ENCODE results near the gene KLK10.

The KLK10 gene

GRCh38 chr19:51043497-51043896, 24.0 kb upstream of the KLK10 start:
- Histone ChIP-seq H4K20me1 (ENCODE audit: insufficient read depth, low read length) (no peaks in the 10 kb centered on the region), H3K4me2 (ENCODE audit: low read length) (no peak overlapping the region), H3K79me2 (ENCODE audit: low read length) (no peaks in the 10 kb centered on the region), H3K9ac (ENCODE audit: low read length) (no peak overlapping the region), H3K4me1 (ENCODE audit: low read length) (no peaks in the 10 kb centered on the region), H3K27me3 (ENCODE audit: low read depth, low read length) (0 out of 2 replicates have a peak, but pooled peaks cover 4% of the 10 kb centered on the region), H3K36me3 (replicated peaks; ENCODE audit: low read depth, low read length) (no peaks in the 10 kb centered on the region), H2AFZ (ENCODE audit: low read depth, low read length) (no peak overlapping the region), H3K4me3 (ENCODE audit: low read length) (no peak overlapping the region), H3K9me3 (ENCODE audit: insufficient read depth, low read length) (no peaks in the 10 kb centered on the region), H3K27ac (ENCODE audit: low read length) (no peak overlapping the region)
- no peak for TF ChIP-seq EZH2phosphoT487 (IDR thresholded peaks at IDR 0.05; ENCODE audit: low read depth)
- TF ChIP-seq CTCF (IDR thresholded peaks at IDR 0.05; ENCODE audit: low read depth, low read length) = no peak

GRCh38 chr19:51040151-51040550, 20.6 kb upstream of the KLK10 start:
- H3K9ac ChIP-seq (ENCODE audit: low read length) = no peak overlapping the region
- no peak overlapping the region for H3K4me2 ChIP-seq (ENCODE audit: low read length)
- H3K4me3 ChIP-seq (ENCODE audit: low read length) = no peak overlapping the region
- no peaks in the 10 kb centered on the region for H3K9me3 ChIP-seq (ENCODE audit: insufficient read depth, low read length)
- no peak overlapping the region for H3K27ac ChIP-seq (ENCODE audit: low read length)
- no peak overlapping the region for H2AFZ ChIP-seq (ENCODE audit: low read depth, low read length)
- H3K79me2 ChIP-seq (ENCODE audit: low read length) = no peaks in the 10 kb centered on the region
- no peaks in the 10 kb centered on the region for H4K20me1 ChIP-seq (ENCODE audit: insufficient read depth, low read length)
- H3K27me3 ChIP-seq (ENCODE audit: low read depth, low read length) = peaks cover 4% of the 10 kb centered on the region; the same call in 1 of the 2 replicates
- H3K36me3 ChIP-seq (replicated peaks; ENCODE audit: low read depth, low read length) = no peaks in the 10 kb centered on the region
- no peaks in the 10 kb centered on the region for H3K4me1 ChIP-seq (ENCODE audit: low read length)
- TF ChIP-seq CTCF (IDR thresholded peaks at IDR 0.05; ENCODE audit: low read depth, low read length) (no peak), EZH2phosphoT487 (IDR thresholded peaks at IDR 0.05; ENCODE audit: low read depth) (no peak)

GRCh38 chr19:51036519-51036918, 17.0 kb upstream of the KLK10 start:
- no peaks in the 10 kb centered on the region for H3K4me1 ChIP-seq (ENCODE audit: low read length)

GRCh38 chr19:51034704-51035103, 15.2 kb upstream of the KLK10 start, which contains the start of gene KLK12:
Gene KLK12 (minus strand): TSS chr19:51035002. CDS start chr19:51034621, 381 bp downstream.
- no peak within 1 kb of the TSS for H3K4me3 ChIP-seq (ENCODE audit: low read length)
- TF ChIP-seq CTCF (IDR thresholded peaks at IDR 0.05; ENCODE audit: low read depth, low read length) (no peak), EZH2phosphoT487 (IDR thresholded peaks at IDR 0.05; ENCODE audit: low read depth) (no peak)
- H3K27ac ChIP-seq (ENCODE audit: low read length) = no peak within 1 kb of the TSS
- no peaks in the 10 kb centered on the region for H3K36me3 ChIP-seq (replicated peaks; ENCODE audit: low read depth, low read length)
- H3K9ac ChIP-seq (ENCODE audit: low read length) = no peak within 1 kb of the TSS
- H2AFZ ChIP-seq (ENCODE audit: low read depth, low read length) = no peak within 1 kb of the TSS
- H3K4me1 ChIP-seq (ENCODE audit: low read length) = no peaks in the 10 kb centered on the region
- H3K27me3 ChIP-seq (ENCODE audit: low read depth, low read length) = peaks cover 4% of the 10 kb centered on the region; the same call in 1 of the 2 replicates
- H3K79me2 ChIP-seq (ENCODE audit: low read length) = no peaks in the 10 kb centered on the region
- H4K20me1 ChIP-seq (ENCODE audit: insufficient read depth, low read length) = no peaks in the 10 kb centered on the region
- no peak within 1 kb of the TSS for H3K4me2 ChIP-seq (ENCODE audit: low read length)
- H3K9me3 ChIP-seq (ENCODE audit: insufficient read depth, low read length) = no peaks in the 10 kb centered on the region

More at GRCh38 chr19:51036519-51036918, 17.0 kb upstream of the KLK10 start:
- no peak for TF ChIP-seq EZH2phosphoT487 (IDR thresholded peaks at IDR 0.05; ENCODE audit: low read depth)
- no peak for TF ChIP-seq CTCF (IDR thresholded peaks at IDR 0.05; ENCODE audit: low read depth, low read length)
- Histone ChIP-seq H3K36me3 (replicated peaks; ENCODE audit: low read depth, low read length) (no peaks in the 10 kb centered on the region), H3K27me3 (ENCODE audit: low read depth, low read length) (peaks cover 3% of the 10 kb centered on the region; the same call in 1 of the 2 replicates), H3K4me2 (ENCODE audit: low read length) (no peak overlapping the region), H3K9ac (ENCODE audit: low read length) (no peak overlapping the region), H3K9me3 (ENCODE audit: insufficient read depth, low read length) (no peaks in the 10 kb centered on the region), H4K20me1 (ENCODE audit: insufficient read depth, low read length) (no peaks in the 10 kb centered on the region), H3K27ac (ENCODE audit: low read length) (no peak overlapping the region), H2AFZ (ENCODE audit: low read depth, low read length) (no peak overlapping the region), H3K4me3 (ENCODE audit: low read length) (no peak overlapping the region), H3K79me2 (ENCODE audit: low read length) (no peaks in the 10 kb centered on the region)
